ENCODE results near the gene MAPK12. TPM values are rescaled to one million over a fixed set of nuclear protein-coding genes. Genes with fewer than 3 reads are reported as not detected.

Gene MAPK12
- total and polyA plus RNA-seq, 9 of the 15 experiments (the other 6 are each of a cell fraction or from before 2014, with no cell fraction given), result 0.79 to 71.5 (median 32.8) TPM

GRCh38 chr22:50278956-50279619, 17.6 kb upstream of the MAPK12 start (continued):
- TF ChIP-seq REST (IDR thresholded peaks at IDR 0.05; ENCODE audit: borderline replicate concordance), result no peak
- no peak for TF ChIP-seq REST (CRISPR knock-in tag; IDR thresholded peaks at IDR 0.05; ENCODE audit: low read depth)
- TF ChIP-seq GTF2F1 (IDR thresholded peaks at IDR 0.05; ENCODE audit: low read depth, low read length), result no peak
